ENCODE results near the gene MEPE. TPM values are rescaled to one million over a fixed set of nuclear protein-coding genes. Genes with fewer than 3 reads are reported as not detected.

Gene MEPE
- total and polyA plus RNA-seq, 10 of the 15 experiments (the other 5 are each of a cell fraction or from before 2014, with no cell fraction given), result not detected

GRCh38 chr4:87785731-87786509 lies 46.8 kb upstream of the MEPE start:
- H3K79me2 ChIP-seq (ENCODE audit: control insufficient read depth, insufficient read depth, low read length), result no peaks in the 10 kb centered on the region
- in situ Hi-C loops (cut with MboI) (no loop called here), intact Hi-C loops (cut with micrococcal nuclease; ENCODE audit: unreplicated experiment) (no loop called here)
- no peak for TF ChIP-seq CBX3 (IDR thresholded peaks at IDR 0.05; ENCODE audit: borderline replicate concordance, low read depth)
- no peak for TF ChIP-seq TCF12 (IDR thresholded peaks at IDR 0.05; ENCODE audit: low read depth, low read length)
- no peak for TF ChIP-seq BCL3 (IDR thresholded peaks at IDR 0.05; ENCODE audit: borderline replicate concordance, insufficient read depth, low read depth, low read length, poor library complexity, severe bottlenecking)
- no peak for TF ChIP-seq KLF5 (IDR thresholded peaks at IDR 0.05; ENCODE audit: partially characterized antibody)
- no peak for TF ChIP-seq USF1 (IDR thresholded peaks at IDR 0.05; ENCODE audit: borderline replicate concordance, extremely low read length, insufficient read depth, low read depth, low read length)
- H3K27me3 ChIP-seq (replicated peaks in 1 of 2; ENCODE audit: control insufficient read depth in 2 of 2, insufficient read depth in 2 of 2, low read length in 1 of 2), result no peaks in the 10 kb centered on the region
- no TSS peak for BruUV-seq (replicated peaks)
- H4K20me1 ChIP-seq (ENCODE audit: control insufficient read depth, insufficient read depth), result no peaks in the 10 kb centered on the region
- CTCF ChIA-PET, result no interaction called here
- no peak overlapping the region for H2AFZ ChIP-seq (ENCODE audit: control insufficient read depth, low read depth, low read length)
- no peaks in the 10 kb centered on the region for H3K36me3 ChIP-seq (ENCODE audit: control insufficient read depth in 2 of 2, insufficient read depth in 2 of 2, low read length in 1 of 2)
- H3K9me3 ChIP-seq (replicated peaks; ENCODE audit: control insufficient read depth, insufficient read depth, low read length), result no peaks in the 10 kb centered on the region
- SMC1A ChIA-PET (ENCODE audit: uncharacterized antibody, unreplicated experiment), result no interaction called here
- no peak overlapping the region for H3K27ac ChIP-seq (ENCODE audit: control insufficient read depth, insufficient read depth)
- DNase-seq (ENCODE audit: low read depth, low spot score) (no peak), FAIRE-seq (no peak), ATAC-seq (no peak)
- RAD21 ChIA-PET (ENCODE audit: unreplicated experiment), result no interaction called here
- H3K9ac ChIP-seq (ENCODE audit: control insufficient read depth, insufficient read depth, low read length), result no peak overlapping the region
- POLR2A ChIA-PET, result no interaction called here
- H3K4me1 ChIP-seq (ENCODE audit: control insufficient read depth, insufficient read depth, low read length), result no peaks in the 10 kb centered on the region
- 48% methylated on average over 15 of the region's 15 CpGs for WGBS (ENCODE audit: insufficient coverage, insufficient replicate concordance, low lambda C conversion rate, missing lambda C conversion rate)
- no peak overlapping the region for H3K4me3 ChIP-seq
- H3K4me2 ChIP-seq (ENCODE audit: control insufficient read depth, insufficient read depth), result no peak overlapping the region
